ENCODE results near the gene FRRS1. TPM values are rescaled to one million over a fixed set of nuclear protein-coding genes. Genes with fewer than 3 reads are reported as not detected.

Gene FRRS1
- total and polyA plus RNA-seq, 10 of the 15 experiments (the other 5 are each of a cell fraction or from before 2014, with no cell fraction given), result 0.13 to 18.9 (median 8.0) TPM

DNA sequence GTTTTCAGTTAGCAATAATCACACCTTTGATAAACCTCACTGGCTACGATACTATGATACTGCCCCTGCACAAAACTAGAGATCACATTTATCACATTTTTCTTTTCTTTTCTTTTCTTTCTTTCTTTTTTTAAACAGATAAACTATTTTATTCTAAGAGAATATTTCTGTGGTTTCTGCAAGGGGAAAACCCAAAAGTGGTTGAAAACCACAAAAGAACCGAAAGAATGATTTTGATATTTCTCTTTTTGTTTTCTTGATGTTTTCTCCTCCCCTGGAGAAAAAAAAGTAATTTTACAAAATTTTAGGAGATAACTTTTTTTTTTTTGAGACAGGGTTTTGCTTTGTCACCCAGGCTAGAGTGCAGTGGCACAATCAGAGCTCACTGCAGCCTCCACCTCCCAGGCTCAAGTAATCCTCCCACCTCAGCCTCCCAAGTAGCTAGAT lies 18.4 kb upstream of the FRRS1 start (continued):
- TF ChIP-seq TCF12 (IDR thresholded peaks at IDR 0.05; ENCODE audit: low read depth, low read length) (no peak), NFXL1 (IDR thresholded peaks at IDR 0.05; ENCODE audit: borderline replicate concordance) (no peak), RAD51 (IDR thresholded peaks at IDR 0.05) (no peak), MXI1 (IDR thresholded peaks at IDR 0.05; ENCODE audit: low read depth, low read length) (no peak), ZNF622 (IDR thresholded peaks at IDR 0.05) (no peak), NFIC (IDR thresholded peaks at IDR 0.05; ENCODE audit: low read depth, low read length) (peak; percentile 94), EP300 (IDR thresholded peaks at IDR 0.05; ENCODE audit: borderline replicate concordance in 1 of 2, control insufficient read depth in 1 of 2, low read depth in 2 of 2, low read length in 2 of 2) (peak in 1 of 2 experiments; percentile 42; a peak in 1 of 4 replicates), CHD4 (IDR thresholded peaks at IDR 0.05) (no peak), RUNX3 (IDR thresholded peaks at IDR 0.05; ENCODE audit: low read length) (peak; percentile 96), CHD1 (IDR thresholded peaks at IDR 0.05; ENCODE audit: low read depth, low read length) (no peak), MTA2 (IDR thresholded peaks at IDR 0.05; ENCODE audit: low read depth) (peak; percentile 58; the same call in 1 of the 2 replicates), STAT1 (conservative IDR thresholded peaks at IDR 0.05) (no peak), PAX8 (IDR thresholded peaks at IDR 0.05) (no peak), JUNB (IDR thresholded peaks at IDR 0.05) (peak; percentile 24; the same call in 1 of the 2 replicates)
- TF ChIP-seq, protein P1, sequence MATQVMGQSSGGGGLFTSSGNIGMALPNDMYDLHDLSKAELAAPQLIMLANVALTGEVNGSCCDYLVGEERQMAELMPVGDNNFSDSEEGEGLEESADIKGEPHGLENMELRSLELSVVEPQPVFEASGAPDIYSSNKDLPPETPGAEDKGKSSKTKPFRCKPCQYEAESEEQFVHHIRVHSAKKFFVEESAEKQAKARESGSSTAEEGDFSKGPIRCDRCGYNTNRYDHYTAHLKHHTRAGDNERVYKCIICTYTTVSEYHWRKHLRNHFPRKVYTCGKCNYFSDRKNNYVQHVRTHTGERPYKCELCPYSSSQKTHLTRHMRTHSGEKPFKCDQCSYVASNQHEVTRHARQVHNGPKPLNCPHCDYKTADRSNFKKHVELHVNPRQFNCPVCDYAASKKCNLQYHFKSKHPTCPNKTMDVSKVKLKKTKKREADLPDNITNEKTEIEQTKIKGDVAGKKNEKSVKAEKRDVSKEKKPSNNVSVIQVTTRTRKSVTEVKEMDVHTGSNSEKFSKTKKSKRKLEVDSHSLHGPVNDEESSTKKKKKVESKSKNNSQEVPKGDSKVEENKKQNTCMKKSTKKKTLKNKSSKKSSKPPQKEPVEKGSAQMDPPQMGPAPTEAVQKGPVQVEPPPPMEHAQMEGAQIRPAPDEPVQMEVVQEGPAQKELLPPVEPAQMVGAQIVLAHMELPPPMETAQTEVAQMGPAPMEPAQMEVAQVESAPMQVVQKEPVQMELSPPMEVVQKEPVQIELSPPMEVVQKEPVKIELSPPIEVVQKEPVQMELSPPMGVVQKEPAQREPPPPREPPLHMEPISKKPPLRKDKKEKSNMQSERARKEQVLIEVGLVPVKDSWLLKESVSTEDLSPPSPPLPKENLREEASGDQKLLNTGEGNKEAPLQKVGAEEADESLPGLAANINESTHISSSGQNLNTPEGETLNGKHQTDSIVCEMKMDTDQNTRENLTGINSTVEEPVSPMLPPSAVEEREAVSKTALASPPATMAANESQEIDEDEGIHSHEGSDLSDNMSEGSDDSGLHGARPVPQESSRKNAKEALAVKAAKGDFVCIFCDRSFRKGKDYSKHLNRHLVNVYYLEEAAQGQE (IDR thresholded peaks at IDR 0.05; ENCODE audit: low read depth, low read length), result no peak
- TF ChIP-seq, protein P2, sequence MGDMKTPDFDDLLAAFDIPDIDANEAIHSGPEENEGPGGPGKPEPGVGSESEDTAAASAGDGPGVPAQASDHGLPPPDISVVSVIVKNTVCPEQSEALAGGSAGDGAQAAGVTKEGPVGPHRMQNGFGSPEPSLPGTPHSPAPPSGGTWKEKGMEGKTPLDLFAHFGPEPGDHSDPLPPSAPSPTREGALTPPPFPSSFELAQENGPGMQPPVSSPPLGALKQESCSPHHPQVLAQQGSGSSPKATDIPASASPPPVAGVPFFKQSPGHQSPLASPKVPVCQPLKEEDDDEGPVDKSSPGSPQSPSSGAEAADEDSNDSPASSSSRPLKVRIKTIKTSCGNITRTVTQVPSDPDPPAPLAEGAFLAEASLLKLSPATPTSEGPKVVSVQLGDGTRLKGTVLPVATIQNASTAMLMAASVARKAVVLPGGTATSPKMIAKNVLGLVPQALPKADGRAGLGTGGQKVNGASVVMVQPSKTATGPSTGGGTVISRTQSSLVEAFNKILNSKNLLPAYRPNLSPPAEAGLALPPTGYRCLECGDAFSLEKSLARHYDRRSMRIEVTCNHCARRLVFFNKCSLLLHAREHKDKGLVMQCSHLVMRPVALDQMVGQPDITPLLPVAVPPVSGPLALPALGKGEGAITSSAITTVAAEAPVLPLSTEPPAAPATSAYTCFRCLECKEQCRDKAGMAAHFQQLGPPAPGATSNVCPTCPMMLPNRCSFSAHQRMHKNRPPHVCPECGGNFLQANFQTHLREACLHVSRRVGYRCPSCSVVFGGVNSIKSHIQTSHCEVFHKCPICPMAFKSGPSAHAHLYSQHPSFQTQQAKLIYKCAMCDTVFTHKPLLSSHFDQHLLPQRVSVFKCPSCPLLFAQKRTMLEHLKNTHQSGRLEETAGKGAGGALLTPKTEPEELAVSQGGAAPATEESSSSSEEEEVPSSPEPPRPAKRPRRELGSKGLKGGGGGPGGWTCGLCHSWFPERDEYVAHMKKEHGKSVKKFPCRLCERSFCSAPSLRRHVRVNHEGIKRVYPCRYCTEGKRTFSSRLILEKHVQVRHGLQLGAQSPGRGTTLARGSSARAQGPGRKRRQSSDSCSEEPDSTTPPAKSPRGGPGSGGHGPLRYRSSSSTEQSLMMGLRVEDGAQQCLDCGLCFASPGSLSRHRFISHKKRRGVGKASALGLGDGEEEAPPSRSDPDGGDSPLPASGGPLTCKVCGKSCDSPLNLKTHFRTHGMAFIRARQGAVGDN (IDR thresholded peaks at IDR 0.05), result no peak
- TF ChIP-seq, protein P3, sequence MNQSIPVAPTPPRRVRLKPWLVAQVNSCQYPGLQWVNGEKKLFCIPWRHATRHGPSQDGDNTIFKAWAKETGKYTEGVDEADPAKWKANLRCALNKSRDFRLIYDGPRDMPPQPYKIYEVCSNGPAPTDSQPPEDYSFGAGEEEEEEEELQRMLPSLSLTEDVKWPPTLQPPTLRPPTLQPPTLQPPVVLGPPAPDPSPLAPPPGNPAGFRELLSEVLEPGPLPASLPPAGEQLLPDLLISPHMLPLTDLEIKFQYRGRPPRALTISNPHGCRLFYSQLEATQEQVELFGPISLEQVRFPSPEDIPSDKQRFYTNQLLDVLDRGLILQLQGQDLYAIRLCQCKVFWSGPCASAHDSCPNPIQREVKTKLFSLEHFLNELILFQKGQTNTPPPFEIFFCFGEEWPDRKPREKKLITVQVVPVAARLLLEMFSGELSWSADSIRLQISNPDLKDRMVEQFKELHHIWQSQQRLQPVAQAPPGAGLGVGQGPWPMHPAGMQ (IDR thresholded peaks at IDR 0.05; ENCODE audit: borderline replicate concordance), result no peak
- TF ChIP-seq, protein P4, sequence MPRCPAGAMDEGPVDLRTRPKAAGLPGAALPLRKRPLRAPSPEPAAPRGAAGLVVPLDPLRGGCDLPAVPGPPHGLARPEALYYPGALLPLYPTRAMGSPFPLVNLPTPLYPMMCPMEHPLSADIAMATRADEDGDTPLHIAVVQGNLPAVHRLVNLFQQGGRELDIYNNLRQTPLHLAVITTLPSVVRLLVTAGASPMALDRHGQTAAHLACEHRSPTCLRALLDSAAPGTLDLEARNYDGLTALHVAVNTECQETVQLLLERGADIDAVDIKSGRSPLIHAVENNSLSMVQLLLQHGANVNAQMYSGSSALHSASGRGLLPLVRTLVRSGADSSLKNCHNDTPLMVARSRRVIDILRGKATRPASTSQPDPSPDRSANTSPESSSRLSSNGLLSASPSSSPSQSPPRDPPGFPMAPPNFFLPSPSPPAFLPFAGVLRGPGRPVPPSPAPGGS (IDR thresholded peaks at IDR 0.05; ENCODE audit: borderline replicate concordance, insufficient read depth, low read depth, low read length, poor library complexity, severe bottlenecking), result peak; percentile 39
- TF ChIP-seq, protein P5, sequence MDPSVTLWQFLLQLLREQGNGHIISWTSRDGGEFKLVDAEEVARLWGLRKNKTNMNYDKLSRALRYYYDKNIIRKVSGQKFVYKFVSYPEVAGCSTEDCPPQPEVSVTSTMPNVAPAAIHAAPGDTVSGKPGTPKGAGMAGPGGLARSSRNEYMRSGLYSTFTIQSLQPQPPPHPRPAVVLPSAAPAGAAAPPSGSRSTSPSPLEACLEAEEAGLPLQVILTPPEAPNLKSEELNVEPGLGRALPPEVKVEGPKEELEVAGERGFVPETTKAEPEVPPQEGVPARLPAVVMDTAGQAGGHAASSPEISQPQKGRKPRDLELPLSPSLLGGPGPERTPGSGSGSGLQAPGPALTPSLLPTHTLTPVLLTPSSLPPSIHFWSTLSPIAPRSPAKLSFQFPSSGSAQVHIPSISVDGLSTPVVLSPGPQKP (IDR thresholded peaks at IDR 0.05; ENCODE audit: low read depth, low read length), result no peak
